CD4-positive, alpha-beta memory T cell (primary cell): ENCODE measurements around the gene TEX10. TPM values are rescaled to one million over a fixed set of nuclear protein-coding genes. Genes with fewer than 3 reads are reported as not detected.

Source experiments
- CTCF ChIA-PET: fragments of 350-600 bp; sonication (Branson Sonifier 250); formaldehyde crosslinking; loops from one replicate; lab custom pipeline; 2021; ENCODE audit warnings: inconsistent platforms; ENCODE audit not compliant: partially characterized antibody; lab: Charles Lee
- POLR2A ChIA-PET: fragments of 350-600 bp; sonication (Branson Sonifier 250); formaldehyde crosslinking; loops from one replicate; lab custom pipeline; 2021; ENCODE audit not compliant: partially characterized antibody; lab: Charles Lee
- DNase-seq, 5 donors: peaks; one replicate each; pipeline versions ENCODE4 v3.0.0 to v3.0.0-alpha.2; 2020 to 2022; ENCODE audit warnings: mixed read lengths in 1 of 5
- H3K27ac ChIP-seq: one replicate; pipeline ENCODE4 v1.7.0; 2013; ENCODE audit warnings: low read depth, low read length
- H3K27me3 ChIP-seq: 2 replicates; pipeline ENCODE4 v1.7.0; 2013; ENCODE audit warnings: mild to moderate bottlenecking, low read length, moderate library complexity; ENCODE audit not compliant: insufficient read depth
- H3K36me3 ChIP-seq: 2 replicates; pipeline ENCODE4 v1.7.0; 2013; ENCODE audit warnings: mild to moderate bottlenecking, low read length, moderate library complexity; ENCODE audit not compliant: insufficient read depth
- H3K4me1 ChIP-seq: 2 replicates; pipeline ENCODE4 v1.7.0; 2013; ENCODE audit warnings: mild to moderate bottlenecking, low read length, moderate library complexity; ENCODE audit not compliant: insufficient read depth
- H3K4me3 ChIP-seq, 2 donors: one replicate each; pipeline ENCODE4 v1.7.0; 2013; ENCODE audit warnings: low read length in 2 of 2, mild to moderate bottlenecking in 1 of 2
- H3K9me3 ChIP-seq, 2 donors: one replicate each; pipeline ENCODE4 v1.7.0; 2013; ENCODE audit warnings: low read length in 2 of 2, control low read depth in 1 of 2; ENCODE audit not compliant: control insufficient read depth in 1 of 2
- H3K27ac Mint-ChIP-seq, 7 donors: one replicate each; pipeline ENCODE4 v1.8.0; 2020 to 2021; ENCODE audit warnings: mixed read lengths in 7 of 7, mild to moderate bottlenecking in 6 of 7, inconsistent platforms in 3 of 7, moderate library complexity in 3 of 7
- H3K27me3 Mint-ChIP-seq, 2 donors: one replicate each; pipeline ENCODE4 v1.8.0; 2020 to 2021; ENCODE audit warnings: mixed read lengths in 2 of 2
- H3K36me3 Mint-ChIP-seq, 2 donors: one replicate each; pipeline ENCODE4 v1.8.0; 2020 to 2021; ENCODE audit warnings: mixed read lengths in 2 of 2, inconsistent platforms in 1 of 2, mild to moderate bottlenecking in 1 of 2
- H3K4me1 Mint-ChIP-seq, 4 donors: one replicate each; pipeline ENCODE4 v1.8.0; 2020 to 2021; ENCODE audit warnings: mixed read lengths in 4 of 4, mild to moderate bottlenecking in 1 of 4
- H3K4me3 Mint-ChIP-seq, 8 donors: one replicate each; pipeline ENCODE4 v1.8.0; 2020 to 2021; ENCODE audit warnings: mixed read lengths in 8 of 8, mild to moderate bottlenecking in 7 of 8, moderate library complexity in 6 of 8, inconsistent platforms in 3 of 8
- H3K9me3 Mint-ChIP-seq, 8 donors: one replicate each; pipeline ENCODE4 v1.8.0; 2020 to 2021; ENCODE audit warnings: mixed read lengths in 8 of 8, mild to moderate bottlenecking in 5 of 8, inconsistent platforms in 3 of 8, moderate library complexity in 1 of 8
- intact Hi-C: fragments of 100-400 bp; cut with micrococcal nuclease; formaldehyde crosslinking; loops from one replicate; pipeline ENCODE4 v1.15.1; 2023
- polyA plus RNA-seq, 2 donors: library from polyadenylated mRNA; unstranded; fragments of 300-500 nt; fragmentation: Illumina TruSeq; gene quantifications; one replicate each; pipeline ENCODE4 v1.2.3, GENCODE V29; 2021
- total RNA-seq, 2 experiments: library from RNA; stranded (reverse); gene quantifications; one replicate each; pipeline ENCODE4 v1.2.3, GENCODE V29; 2021

TEX10 gene
- total and polyA plus RNA-seq, 4 experiments from 2014 or later, result 5.6 to 22.8 (median 19.2) TPM

GRCh38 chr9:100366121-100366520 is 13.4 kb upstream of the TEX10 start:
- intact Hi-C loops, result no loop called here
- no peaks in the 10 kb centered on the region for H3K36me3 ChIP-seq
- H3K4me3 Mint-ChIP-seq, result no peak overlapping the region
- no peaks in the 10 kb centered on the region for H3K27me3 ChIP-seq
- no peaks in the 10 kb centered on the region for H3K9me3 ChIP-seq
- H3K36me3 Mint-ChIP-seq, result peaks cover 0 to 8% of the 10 kb centered on the region in 2 donors
- ChIA-PET CTCF (no interaction called here), POLR2A (no interaction called here)
- no peak overlapping the region for H3K4me3 ChIP-seq
- H3K27ac ChIP-seq, result no peak overlapping the region
- H3K4me1 Mint-ChIP-seq, result no peaks in the 10 kb centered on the region
- H3K9me3 Mint-ChIP-seq, result peaks cover 0 to 6% (median 3%) of the 10 kb centered on the region in 8 donors
- H3K27me3 Mint-ChIP-seq, result peaks cover 1 to 2% of the 10 kb centered on the region in 2 donors
- no peak for DNase-seq
- H3K27ac Mint-ChIP-seq, result no peak overlapping the region
- H3K4me1 ChIP-seq, result no peaks in the 10 kb centered on the region

- peaks cover 0 to 5% (median 3%) of the 10 kb centered on the region in 8 donors for H3K9me3 Mint-ChIP-seq
- CTCF ChIA-PET, result no interaction called here
- intact Hi-C loops, result no loop called here
- Histone ChIP-seq H3K4me1 (no peaks in the 10 kb centered on the region), H3K4me3 (no peak overlapping the region), H3K36me3 (no peaks in the 10 kb centered on the region), H3K9me3 (no peaks in the 10 kb centered on the region), H3K27me3 (no peaks in the 10 kb centered on the region), H3K27ac (no peak overlapping the region)
- H3K27me3 Mint-ChIP-seq, result peaks cover under 1 to 1% of the 10 kb centered on the region in 2 donors
- no peak for DNase-seq
- H3K27ac Mint-ChIP-seq, result no peak overlapping the region
- no peak overlapping the region for H3K4me3 Mint-ChIP-seq
- POLR2A ChIA-PET, result no interaction called here
- no peaks in the 10 kb centered on the region for H3K4me1 Mint-ChIP-seq
- H3K36me3 Mint-ChIP-seq, result peaks cover 0 to 8% of the 10 kb centered on the region in 2 donors
Measured at GRCh38 chr9:100364013-100364412, 11.3 kb upstream of the TEX10 start.

- CTCF ChIA-PET, result no interaction called here
- no peak overlapping the region for H3K27ac ChIP-seq
- H3K4me1 ChIP-seq, result no peaks in the 10 kb centered on the region
- POLR2A ChIA-PET, result no interaction called here
- peaks cover 2 to 4% (median 4%) of the 10 kb centered on the region in 4 donors for H3K4me1 Mint-ChIP-seq
- no peaks in the 10 kb centered on the region for H3K9me3 ChIP-seq
- H3K27me3 Mint-ChIP-seq, result no peaks in the 10 kb centered on the region
- no peak overlapping the region for H3K4me3 ChIP-seq
- no peak for DNase-seq
- H3K27me3 ChIP-seq, result no peaks in the 10 kb centered on the region
- intact Hi-C loops, result loop anchor here (10.0 kb wide), 2 partner anchors 236 to 1036 kb away; partner anchors contain the start of genes MRPL50 and ZNF189
- peak overlapping the region in 1 of 7 donors; percentile 59 for H3K27ac Mint-ChIP-seq
- no peak overlapping the region for H3K4me3 Mint-ChIP-seq
- peaks cover 0 to 3% of the 10 kb centered on the region in 2 donors for H3K36me3 Mint-ChIP-seq
- peaks cover 0 to 8% (median 3%) of the 10 kb centered on the region in 8 donors for H3K9me3 Mint-ChIP-seq
- H3K36me3 ChIP-seq, result no peaks in the 10 kb centered on the region
Measured at GRCh38 chr9:100359057-100359456, 6.3 kb upstream of the TEX10 start.

GRCh38 chr9:100357501-100357900 is 4.8 kb upstream of the TEX10 start:
- Histone ChIP-seq H3K4me1 (peaks cover 8% of the 10 kb centered on the region), H3K27me3 (no peaks in the 10 kb centered on the region), H3K4me3 (no peak overlapping the region), H3K36me3 (no peaks in the 10 kb centered on the region), H3K27ac (no peak overlapping the region), H3K9me3 (no peaks in the 10 kb centered on the region)
- intact Hi-C loops, result loop anchor here (10.0 kb wide), 2 partner anchors 237 to 1037 kb away; partner anchors contain the start of genes MRPL50 and ZNF189
- ChIA-PET POLR2A (interaction anchor here (0.6 to 0.7 kb wide), 2 partner anchors 49 to 277 kb away, joined by 4 read pairs; no protein-coding TSS in a partner anchor), CTCF (no interaction called here)
- DNase-seq, result no peak
- Mint-ChIP-seq H3K27me3 (no peaks in the 10 kb centered on the region), H3K27ac (no peak overlapping the region), H3K9me3 (peaks cover 0 to 8% (median 3%) of the 10 kb centered on the region in 8 donors), H3K4me1 (peaks cover 10 to 14% (median 12%) of the 10 kb centered on the region in 4 donors), H3K4me3 (no peak overlapping the region), H3K36me3 (peaks cover 0 to 3% of the 10 kb centered on the region in 2 donors)

- ChIA-PET POLR2A (no interaction called here), CTCF (interaction anchor here (6.0 kb wide), 1 partner anchor 82 kb away, joined by 26 read pairs; no protein-coding TSS in a partner anchor)
- Mint-ChIP-seq H3K27me3 (no peaks in the 10 kb centered on the region), H3K9me3 (peaks cover 0 to 8% (median 3%) of the 10 kb centered on the region in 8 donors), H3K4me3 (no peak overlapping the region), H3K36me3 (peaks cover 0 to 3% of the 10 kb centered on the region in 2 donors), H3K4me1 (peaks cover 20 to 31% (median 26%) of the 10 kb centered on the region in 4 donors), H3K27ac (peak overlapping the region in 4 of 7 donors; percentile 9 to 57 (median 28))
- Histone ChIP-seq H3K4me3 (no peak overlapping the region), H3K27me3 (no peaks in the 10 kb centered on the region), H3K4me1 (peaks cover 21% of the 10 kb centered on the region), H3K36me3 (no peaks in the 10 kb centered on the region), H3K27ac (no peak overlapping the region), H3K9me3 (no peaks in the 10 kb centered on the region)
- peak in 1 of 5 donors; percentile 7 for DNase-seq
- intact Hi-C loops, result loop anchor here (10.0 kb wide), 2 partner anchors 239 to 1039 kb away; partner anchors contain the start of genes MRPL50 and ZNF189
Measured at GRCh38 chr9:100355561-100355960, 2.8 kb upstream of the TEX10 start.

GRCh38 chr9:100354121-100354800 is 1.5 kb upstream of the TEX10 start:
- Mint-ChIP-seq H3K4me1 (peaks cover 30 to 44% (median 37%) of the 10 kb centered on the region in 4 donors), H3K27ac (peak overlapping the region in 5 of 7 donors; percentile 6 to 82 (median 67)), H3K4me3 (peak overlapping the region; percentile 0 to 56 (median 39)), H3K27me3 (no peaks in the 10 kb centered on the region), H3K36me3 (peaks cover 0 to 3% of the 10 kb centered on the region in 2 donors), H3K9me3 (peaks cover 0 to 8% (median 3%) of the 10 kb centered on the region in 8 donors)
- Histone ChIP-seq H3K27me3 (no peaks in the 10 kb centered on the region), H3K9me3 (no peaks in the 10 kb centered on the region), H3K4me1 (peaks cover 34% of the 10 kb centered on the region), H3K4me3 (no peak overlapping the region), H3K36me3 (no peaks in the 10 kb centered on the region), H3K27ac (no peak overlapping the region)
- intact Hi-C loops, result loop anchor here (5.0 to 10.0 kb wide), 5 partner anchors 241 to 1178 kb away; partner anchors contain the start of genes ERP44, INVS, MRPL50 and NR4A3
- CTCF ChIA-PET, result interaction anchor here (6.0 kb wide), 1 partner anchor 84 kb away, joined by 26 read pairs; no protein-coding TSS in a partner anchor
- POLR2A ChIA-PET, result interaction anchor here (0.7 to 2.9 kb wide), 3 partner anchors 57 to 124 kb away, joined by 3 to 14 read pairs (median 4); partner anchors contain the start of gene MSANTD3
- no peak for DNase-seq
